HEK293 (cell line): ENCODE data around the gene ARHGEF7.

Experiments used
- KLF16 ChIP-seq: fragments of 450-650 bp; formaldehyde crosslinking; IDR thresholded peaks from 2 replicates; pipeline ENCODE4 v1.5.1; 2017; ENCODE audit warnings: missing biosample characterization, missing genetic modification characterization
- TF ChIP-seq, protein P1 (sequence below): fragments of 450-650 bp; formaldehyde crosslinking; IDR thresholded peaks from 2 replicates; pipeline ENCODE4 v1.5.1; 2016; ENCODE audit warnings: missing biosample characterization, missing genetic modification characterization
- TF ChIP-seq, protein P2 (sequence below): fragments of 450-650 bp; formaldehyde crosslinking; IDR thresholded peaks from 2 replicates; pipeline ENCODE4 v1.5.1; 2016; ENCODE audit warnings: missing biosample characterization, missing genetic modification characterization, low read depth

DNA sequence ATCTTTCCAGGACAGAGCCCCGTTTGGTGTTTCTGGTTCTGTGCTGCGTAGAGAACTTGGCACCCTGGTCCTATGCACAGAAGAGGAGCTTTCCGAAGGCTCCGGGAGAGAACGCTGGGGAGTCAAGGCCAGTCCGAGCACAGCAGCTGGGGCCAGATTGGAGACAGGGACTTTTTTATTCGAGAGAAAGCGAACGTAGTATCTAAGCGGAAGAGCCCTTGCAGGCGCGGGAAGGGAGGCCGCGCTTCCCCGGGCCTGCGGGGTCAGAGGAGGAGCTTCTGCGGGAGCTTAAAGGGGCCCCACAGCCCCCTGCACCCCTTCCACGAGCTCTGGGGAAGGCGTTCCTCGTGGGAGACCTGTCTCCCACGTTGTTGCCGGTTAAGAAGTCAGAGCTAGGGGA is 48.6 kb upstream of the ARHGEF7 start:
- no peak for TF ChIP-seq KLF16 (tag by site-specific recombination)
- TF ChIP-seq, protein P1, sequence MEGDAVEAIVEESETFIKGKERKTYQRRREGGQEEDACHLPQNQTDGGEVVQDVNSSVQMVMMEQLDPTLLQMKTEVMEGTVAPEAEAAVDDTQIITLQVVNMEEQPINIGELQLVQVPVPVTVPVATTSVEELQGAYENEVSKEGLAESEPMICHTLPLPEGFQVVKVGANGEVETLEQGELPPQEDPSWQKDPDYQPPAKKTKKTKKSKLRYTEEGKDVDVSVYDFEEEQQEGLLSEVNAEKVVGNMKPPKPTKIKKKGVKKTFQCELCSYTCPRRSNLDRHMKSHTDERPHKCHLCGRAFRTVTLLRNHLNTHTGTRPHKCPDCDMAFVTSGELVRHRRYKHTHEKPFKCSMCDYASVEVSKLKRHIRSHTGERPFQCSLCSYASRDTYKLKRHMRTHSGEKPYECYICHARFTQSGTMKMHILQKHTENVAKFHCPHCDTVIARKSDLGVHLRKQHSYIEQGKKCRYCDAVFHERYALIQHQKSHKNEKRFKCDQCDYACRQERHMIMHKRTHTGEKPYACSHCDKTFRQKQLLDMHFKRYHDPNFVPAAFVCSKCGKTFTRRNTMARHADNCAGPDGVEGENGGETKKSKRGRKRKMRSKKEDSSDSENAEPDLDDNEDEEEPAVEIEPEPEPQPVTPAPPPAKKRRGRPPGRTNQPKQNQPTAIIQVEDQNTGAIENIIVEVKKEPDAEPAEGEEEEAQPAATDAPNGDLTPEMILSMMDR: no peak
- TF ChIP-seq, protein P2, sequence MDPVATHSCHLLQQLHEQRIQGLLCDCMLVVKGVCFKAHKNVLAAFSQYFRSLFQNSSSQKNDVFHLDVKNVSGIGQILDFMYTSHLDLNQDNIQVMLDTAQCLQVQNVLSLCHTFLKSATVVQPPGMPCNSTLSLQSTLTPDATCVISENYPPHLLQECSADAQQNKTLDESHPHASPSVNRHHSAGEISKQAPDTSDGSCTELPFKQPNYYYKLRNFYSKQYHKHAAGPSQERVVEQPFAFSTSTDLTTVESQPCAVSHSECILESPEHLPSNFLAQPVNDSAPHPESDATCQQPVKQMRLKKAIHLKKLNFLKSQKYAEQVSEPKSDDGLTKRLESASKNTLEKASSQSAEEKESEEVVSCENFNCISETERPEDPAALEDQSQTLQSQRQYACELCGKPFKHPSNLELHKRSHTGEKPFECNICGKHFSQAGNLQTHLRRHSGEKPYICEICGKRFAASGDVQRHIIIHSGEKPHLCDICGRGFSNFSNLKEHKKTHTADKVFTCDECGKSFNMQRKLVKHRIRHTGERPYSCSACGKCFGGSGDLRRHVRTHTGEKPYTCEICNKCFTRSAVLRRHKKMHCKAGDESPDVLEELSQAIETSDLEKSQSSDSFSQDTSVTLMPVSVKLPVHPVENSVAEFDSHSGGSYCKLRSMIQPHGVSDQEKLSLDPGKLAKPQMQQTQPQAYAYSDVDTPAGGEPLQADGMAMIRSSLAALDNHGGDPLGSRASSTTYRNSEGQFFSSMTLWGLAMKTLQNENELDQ (tag by site-specific recombination): no peak
